ENCODE measurements around the gene GID8. TPM values are rescaled to one million over a fixed set of nuclear protein-coding genes. Genes with fewer than 3 reads are reported as not detected.
A peak's percentile ranks its signal among the peaks of the same experiment; 100 is the strongest.

Gene GID8
- total and polyA plus RNA-seq, 2 of the 13 experiments (the other 11 are each of a cell fraction or from before 2014, with no cell fraction given) = 39.6 to 59.8 TPM

DNA sequence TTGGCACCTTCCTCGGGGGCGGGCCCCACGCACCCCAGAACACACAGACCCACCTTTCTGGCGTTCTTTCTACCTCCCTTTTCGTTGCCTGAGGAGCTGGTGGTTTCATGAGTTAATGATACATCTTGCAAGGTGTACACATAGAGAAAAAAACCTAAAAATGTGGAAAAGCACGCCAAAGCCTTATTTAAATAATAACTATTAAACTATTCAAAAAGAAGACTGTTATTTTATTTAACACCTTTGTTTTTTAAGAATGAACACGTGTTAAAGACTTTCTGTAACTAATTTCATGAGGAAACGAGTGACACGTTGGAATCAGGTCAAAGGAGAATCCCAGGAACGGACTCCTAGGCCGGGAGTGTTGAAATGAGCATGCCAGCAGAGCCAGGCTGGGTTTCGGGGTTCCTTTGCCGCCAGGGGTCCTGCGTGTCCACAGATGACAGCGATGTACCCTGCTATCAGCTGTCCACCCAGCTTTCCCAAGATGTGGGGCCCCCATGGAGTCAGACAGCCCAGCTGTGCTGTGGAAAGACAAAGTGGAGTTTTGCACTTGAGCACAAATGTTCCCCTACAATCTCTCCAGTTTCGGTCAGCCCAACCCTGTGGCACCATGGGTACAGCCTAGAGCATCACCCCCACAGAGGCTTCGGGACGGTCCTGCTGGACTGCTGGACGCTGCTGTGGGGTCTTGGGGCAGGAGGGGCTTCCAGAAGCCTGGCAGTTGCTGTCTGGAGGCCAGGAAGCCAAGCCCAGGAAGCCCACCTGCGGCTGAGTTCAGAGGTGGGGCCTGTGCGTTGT is 30.6 kb downstream of the GID8 start (continued):
- 0 out of 2 replicates have a peak, but pooled peaks have one; percentile 16 for TF ChIP-seq ZBTB4 (CRISPR knock-in tag; IDR thresholded peaks at IDR 0.05; ENCODE audit: borderline replicate concordance)
- TF ChIP-seq, protein P1, sequence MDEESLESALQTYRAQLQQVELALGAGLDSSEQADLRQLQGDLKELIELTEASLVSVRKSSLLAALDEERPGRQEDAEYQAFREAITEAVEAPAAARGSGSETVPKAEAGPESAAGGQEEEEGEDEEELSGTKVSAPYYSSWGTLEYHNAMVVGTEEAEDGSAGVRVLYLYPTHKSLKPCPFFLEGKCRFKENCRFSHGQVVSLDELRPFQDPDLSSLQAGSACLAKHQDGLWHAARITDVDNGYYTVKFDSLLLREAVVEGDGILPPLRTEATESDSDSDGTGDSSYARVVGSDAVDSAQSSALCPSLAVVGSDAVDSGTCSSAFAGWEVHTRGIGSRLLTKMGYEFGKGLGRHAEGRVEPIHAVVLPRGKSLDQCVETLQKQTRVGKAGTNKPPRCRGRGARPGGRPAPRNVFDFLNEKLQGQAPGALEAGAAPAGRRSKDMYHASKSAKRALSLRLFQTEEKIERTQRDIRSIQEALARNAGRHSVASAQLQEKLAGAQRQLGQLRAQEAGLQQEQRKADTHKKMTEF (CRISPR knock-in tag; IDR thresholded peaks at IDR 0.05) = peak; percentile 19; the same call in 1 of the 2 replicates
- peak; percentile 99 for TF ChIP-seq PAF1 (CRISPR knock-in tag; IDR thresholded peaks at IDR 0.05)
- TF ChIP-seq, protein P2, sequence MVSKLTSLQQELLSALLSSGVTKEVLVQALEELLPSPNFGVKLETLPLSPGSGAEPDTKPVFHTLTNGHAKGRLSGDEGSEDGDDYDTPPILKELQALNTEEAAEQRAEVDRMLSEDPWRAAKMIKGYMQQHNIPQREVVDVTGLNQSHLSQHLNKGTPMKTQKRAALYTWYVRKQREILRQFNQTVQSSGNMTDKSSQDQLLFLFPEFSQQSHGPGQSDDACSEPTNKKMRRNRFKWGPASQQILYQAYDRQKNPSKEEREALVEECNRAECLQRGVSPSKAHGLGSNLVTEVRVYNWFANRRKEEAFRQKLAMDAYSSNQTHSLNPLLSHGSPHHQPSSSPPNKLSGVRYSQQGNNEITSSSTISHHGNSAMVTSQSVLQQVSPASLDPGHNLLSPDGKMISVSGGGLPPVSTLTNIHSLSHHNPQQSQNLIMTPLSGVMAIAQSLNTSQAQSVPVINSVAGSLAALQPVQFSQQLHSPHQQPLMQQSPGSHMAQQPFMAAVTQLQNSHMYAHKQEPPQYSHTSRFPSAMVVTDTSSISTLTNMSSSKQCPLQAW (CRISPR knock-in tag; IDR thresholded peaks at IDR 0.05) = peak; percentile 35; the same call in 1 of the 2 replicates
- TF ChIP-seq ZNF530 (CRISPR knock-in tag; IDR thresholded peaks at IDR 0.05; ENCODE audit: low read depth) = no peak
- TF ChIP-seq MED1 (CRISPR knock-in tag; IDR thresholded peaks at IDR 0.05) = peak; percentile 16; the same call in 1 of the 2 replicates
- peak; percentile 40; the same call in 1 of the 2 replicates for TF ChIP-seq ZNF709 (CRISPR knock-in tag; IDR thresholded peaks at IDR 0.05)
- TF ChIP-seq NFIC (IDR thresholded peaks at IDR 0.05; ENCODE audit: low read length) = peak; percentile 44; the same call in 1 of the 2 replicates
- TF ChIP-seq NONO (IDR thresholded peaks at IDR 0.05) = no peak
- TF ChIP-seq NONO (CRISPR knock-in tag; conservative IDR thresholded peaks at IDR 0.05) = peak; percentile 89
- TF ChIP-seq, protein P3, sequence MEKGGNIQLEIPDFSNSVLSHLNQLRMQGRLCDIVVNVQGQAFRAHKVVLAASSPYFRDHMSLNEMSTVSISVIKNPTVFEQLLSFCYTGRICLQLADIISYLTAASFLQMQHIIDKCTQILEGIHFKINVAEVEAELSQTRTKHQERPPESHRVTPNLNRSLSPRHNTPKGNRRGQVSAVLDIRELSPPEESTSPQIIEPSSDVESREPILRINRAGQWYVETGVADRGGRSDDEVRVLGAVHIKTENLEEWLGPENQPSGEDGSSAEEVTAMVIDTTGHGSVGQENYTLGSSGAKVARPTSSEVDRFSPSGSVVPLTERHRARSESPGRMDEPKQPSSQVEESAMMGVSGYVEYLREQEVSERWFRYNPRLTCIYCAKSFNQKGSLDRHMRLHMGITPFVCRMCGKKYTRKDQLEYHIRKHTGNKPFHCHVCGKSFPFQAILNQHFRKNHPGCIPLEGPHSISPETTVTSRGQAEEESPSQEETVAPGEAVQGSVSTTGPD (CRISPR knock-in tag; IDR thresholded peaks at IDR 0.05) = no peak
- TF ChIP-seq U2AF1 (optimal IDR thresholded peaks at IDR 0.05; ENCODE audit: low read depth, low read length) = peak; percentile 89
- peak; percentile 56 for TF ChIP-seq HNRNPLL (IDR thresholded peaks at IDR 0.05; ENCODE audit: low read depth, low read length, poor library complexity, severe bottlenecking)
- 0 out of 2 replicates have a peak, but pooled peaks have one; percentile 28 for TF ChIP-seq ZNF101 (CRISPR knock-in tag; IDR thresholded peaks at IDR 0.05; ENCODE audit: borderline replicate concordance, low read depth)
- peak; percentile 92 for TF ChIP-seq ZNF891 (CRISPR knock-in tag; IDR thresholded peaks at IDR 0.05)
- TF ChIP-seq, protein P4, sequence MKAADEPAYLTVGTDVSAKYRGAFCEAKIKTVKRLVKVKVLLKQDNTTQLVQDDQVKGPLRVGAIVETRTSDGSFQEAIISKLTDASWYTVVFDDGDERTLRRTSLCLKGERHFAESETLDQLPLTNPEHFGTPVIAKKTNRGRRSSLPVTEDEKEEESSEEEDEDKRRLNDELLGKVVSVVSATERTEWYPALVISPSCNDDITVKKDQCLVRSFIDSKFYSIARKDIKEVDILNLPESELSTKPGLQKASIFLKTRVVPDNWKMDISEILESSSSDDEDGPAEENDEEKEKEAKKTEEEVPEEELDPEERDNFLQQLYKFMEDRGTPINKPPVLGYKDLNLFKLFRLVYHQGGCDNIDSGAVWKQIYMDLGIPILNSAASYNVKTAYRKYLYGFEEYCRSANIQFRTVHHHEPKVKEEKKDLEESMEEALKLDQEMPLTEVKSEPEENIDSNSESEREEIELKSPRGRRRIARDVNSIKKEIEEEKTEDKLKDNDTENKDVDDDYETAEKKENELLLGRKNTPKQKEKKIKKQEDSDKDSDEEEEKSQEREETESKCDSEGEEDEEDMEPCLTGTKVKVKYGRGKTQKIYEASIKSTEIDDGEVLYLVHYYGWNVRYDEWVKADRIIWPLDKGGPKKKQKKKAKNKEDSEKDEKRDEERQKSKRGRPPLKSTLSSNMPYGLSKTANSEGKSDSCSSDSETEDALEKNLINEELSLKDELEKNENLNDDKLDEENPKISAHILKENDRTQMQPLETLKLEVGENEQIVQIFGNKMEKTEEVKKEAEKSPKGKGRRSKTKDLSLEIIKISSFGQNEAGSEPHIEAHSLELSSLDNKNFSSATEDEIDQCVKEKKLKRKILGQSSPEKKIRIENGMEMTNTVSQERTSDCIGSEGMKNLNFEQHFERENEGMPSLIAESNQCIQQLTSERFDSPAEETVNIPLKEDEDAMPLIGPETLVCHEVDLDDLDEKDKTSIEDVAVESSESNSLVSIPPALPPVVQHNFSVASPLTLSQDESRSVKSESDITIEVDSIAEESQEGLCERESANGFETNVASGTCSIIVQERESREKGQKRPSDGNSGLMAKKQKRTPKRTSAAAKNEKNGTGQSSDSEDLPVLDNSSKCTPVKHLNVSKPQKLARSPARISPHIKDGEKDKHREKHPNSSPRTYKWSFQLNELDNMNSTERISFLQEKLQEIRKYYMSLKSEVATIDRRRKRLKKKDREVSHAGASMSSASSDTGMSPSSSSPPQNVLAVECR (CRISPR knock-in tag; IDR thresholded peaks at IDR 0.05; ENCODE audit: borderline replicate concordance) = no peak
